HG03103 (cell line): Measurements from ENCODE around the gene CACNA1E.
"Not testable (repeated sequence)": the region's sequence is repeated elsewhere in the genome, so short reads cannot be mapped to it uniquely, and the experiment has no call there.

Experiments
- ATAC-seq: cut with Tn5 transposase; IDR thresholded peaks from one replicate; pipeline ENCODE4 v1.9.1; 2021; ENCODE audit warnings: low read depth; ENCODE audit not compliant: unreplicated experiment

The CACNA1E gene

GRCh38 chr1:181514298-181515290, 31.3 kb downstream of the CACNA1E start:
- peak; percentile 71 for ATAC-seq

- no peak for ATAC-seq
These were observed 33.4 kb downstream of the CACNA1E start for GRCh38 chr1:181516706-181517105.

- no peak for ATAC-seq
These were observed 34.0 kb downstream of the CACNA1E start for GRCh38 chr1:181517181-181517875.

GRCh38 chr1:181518152-181518551, 34.8 kb downstream of the CACNA1E start:
- ATAC-seq: no peak

GRCh38 chr1:181522864-181523263, 39.5 kb downstream of the CACNA1E start:
- ATAC-seq: no peak

GRCh38 chr1:181525104-181525721, 41.9 kb downstream of the CACNA1E start:
- ATAC-seq: no peak

- not testable (repeated sequence) for ATAC-seq
These were observed 44.9 kb downstream of the CACNA1E start for GRCh38 chr1:181528241-181528640.

GRCh38 chr1:181531441-181531840, 48.1 kb downstream of the CACNA1E start:
- ATAC-seq: no peak

GRCh38 chr1:181531951-181532600, 48.8 kb downstream of the CACNA1E start:
- ATAC-seq: no peak

- no peak for ATAC-seq
These were observed 55.5 kb downstream of the CACNA1E start for GRCh38 chr1:181538836-181539235.

GRCh38 chr1:181541458-181541857, 58.1 kb downstream of the CACNA1E start:
- no peak for ATAC-seq

- ATAC-seq: no peak
These were observed 58.6 kb downstream of the CACNA1E start for GRCh38 chr1:181541947-181542346.

GRCh38 chr1:181542406-181542805, 59.1 kb downstream of the CACNA1E start:
- not testable (repeated sequence) for ATAC-seq

GRCh38 chr1:181545395-181545794, 62.1 kb downstream of the CACNA1E start:
- no peak for ATAC-seq

- no peak for ATAC-seq
These were observed 65.2 kb downstream of the CACNA1E start for GRCh38 chr1:181548497-181548896.

- no peak for ATAC-seq
These were observed 67.9 kb downstream of the CACNA1E start for GRCh38 chr1:181551249-181551648.

GRCh38 chr1:181551754-181552153, 68.4 kb downstream of the CACNA1E start:
- no peak for ATAC-seq

GRCh38 chr1:181554465-181554864, 71.1 kb downstream of the CACNA1E start:
- no peak for ATAC-seq

GRCh38 chr1:181556631-181557030, 73.3 kb downstream of the CACNA1E start:
- ATAC-seq: no peak

- ATAC-seq: no peak
These were observed 74.0 kb downstream of the CACNA1E start for GRCh38 chr1:181557313-181557712.

- no peak for ATAC-seq
These were observed 75.1 kb downstream of the CACNA1E start for GRCh38 chr1:181558416-181558815.
